Lung (tissue), 12 donors: Measurements from ENCODE around the gene EMD. TPM values are rescaled to one million over a fixed set of nuclear protein-coding genes. Genes with fewer than 3 reads are reported as not detected.

Experiments
- ATAC-seq: fragments of 200-7000 bp; cut with Tn5 transposase; one replicate; pipeline ENCODE4 v1.9.1; 2020; ENCODE audit warnings: moderate number of reproducible peaks; ENCODE audit not compliant: insufficient read depth, low FRiP score
- DNase-seq, 3 donors: peaks; one replicate each; pipeline ENCODE4 v3.0.0-alpha.2; 2013 to 2017
- H3K27ac ChIP-seq, 2 donors: one replicate each; pipeline ENCODE4 v1.5.1; 2013; ENCODE audit warnings: mild to moderate bottlenecking in 2 of 2, moderate library complexity in 2 of 2, control low read depth in 1 of 2, inconsistent platforms in 1 of 2, low read depth in 1 of 2, low read length in 1 of 2
- H3K27me3 ChIP-seq, 3 donors: one replicate each; pipeline ENCODE4 v1.5.1; 2013; ENCODE audit warnings: low read length in 2 of 3; ENCODE audit not compliant: control insufficient read depth in 3 of 3, insufficient read depth in 3 of 3
- H3K36me3 ChIP-seq, 4 donors: one replicate each; pipeline ENCODE4 v1.5.1; 2013; ENCODE audit warnings: low read length in 4 of 4, mild to moderate bottlenecking in 1 of 4, moderate library complexity in 1 of 4; ENCODE audit not compliant: control insufficient read depth in 4 of 4, insufficient read depth in 4 of 4
- H3K4me1 ChIP-seq, 5 donors: one replicate each; pipeline ENCODE4 v1.5.1; 2013; ENCODE audit warnings: low read length in 5 of 5, mild to moderate bottlenecking in 2 of 5, moderate library complexity in 1 of 5; ENCODE audit not compliant: control insufficient read depth in 5 of 5, insufficient read depth in 5 of 5
- H3K4me3 ChIP-seq: one replicate; pipeline ENCODE4 v1.5.1; 2013; ENCODE audit warnings: mild to moderate bottlenecking, control low read depth, moderate library complexity
- H3K9ac ChIP-seq, 2 donors: one replicate each; pipeline ENCODE4 v1.5.1; 2013; ENCODE audit warnings: low read length in 2 of 2, control low read depth in 1 of 2; ENCODE audit not compliant: insufficient read depth in 1 of 2
- H3K9me3 ChIP-seq, 4 donors: one replicate each; pipeline ENCODE4 v1.5.1; 2013; ENCODE audit warnings: low read length in 3 of 4, mild to moderate bottlenecking in 1 of 4, moderate library complexity in 1 of 4; ENCODE audit not compliant: control insufficient read depth in 4 of 4, insufficient read depth in 3 of 4
- CTCF ChIP-seq: IDR thresholded peaks from 2 replicates; pipeline ENCODE4 v1.5.1; 2012; ENCODE audit warnings: mild to moderate bottlenecking; ENCODE audit errors: control extremely low read depth, extremely low read depth
- WGBS, 2 donors: extraction: QIAGEN DNeasy Blood & Tissue Kit; methylation state at CpG; one replicate each; pipeline ENCODE4 v1.1.7; 2013; 5-methylcytosine and 5-hydroxymethylcytosine counted together
- polyA plus RNA-seq, 2 donors: library from polyadenylated mRNA; stranded (reverse); fragments of 200-250 nt; gene quantifications; one replicate each; pipeline ENCODE4 v1.2.1, GENCODE V29; 2013
- total RNA-seq, 2 donors: library from RNA; depleted of rRNA in 1 of 2; stranded (reverse); fragments of >200 nt in 1 of 2; gene quantifications; one replicate each; pipeline ENCODE4 v1.2.1, GENCODE V29; 2014 to 2021
- donor health status: control.
- donor health status: control.
- donor health status: Bipolar disorder and iron deficiency.
- donor health status: healthy.
- donor health status: DM: yes; HTN: yes; CAD: no.

The EMD gene
- total and polyA plus RNA-seq, 4 donors, result 33.0 to 108 (median 74.8) TPM

GRCh38 chrX:154374313-154375155 lies 4.6 kb upstream of the EMD start, which contains the start of gene FLNA:
Gene FLNA, minus strand, starts transcription at chrX:154374634. Its CDS starts 3,389 bp downstream, at chrX:154371245.
- peak within 1 kb of the TSS in 1 of 2 donors; percentile 42 for H3K9ac ChIP-seq

GRCh38 chrX:154375156-154375504 lies 4.0 kb upstream of the EMD start:
- H3K27me3 ChIP-seq, result no peaks in the 10 kb centered on the region
- H3K9me3 ChIP-seq, result peaks cover 0 to 7% (median 0%) of the 10 kb centered on the region in 4 donors
- H3K36me3 ChIP-seq, result peaks cover 0 to 2% (median 0%) of the 10 kb centered on the region in 4 donors
- 84% methylated on average over 10 of the region's 10 CpGs for WGBS, 2 donors
- H3K4me1 ChIP-seq, result peaks cover 0 to 21% (median 4%) of the 10 kb centered on the region in 5 donors
- TF ChIP-seq CTCF, result no peak
- no peak overlapping the region for H3K27ac ChIP-seq
- ATAC-seq, result no peak
- no peak overlapping the region for H3K4me3 ChIP-seq
- H3K9ac ChIP-seq, result no peak overlapping the region
- DNase-seq, result no peak

More at GRCh38 chrX:154374313-154375155, 4.6 kb upstream of the EMD start, which contains the start of gene FLNA:
- H3K9me3 ChIP-seq, result peaks cover 0 to 11% (median 0%) of the 10 kb centered on the region in 4 donors
- 26 to 44% methylated on average over 20 to 95 of the region's 95 CpGs for WGBS, 2 donors
- no peaks in the 10 kb centered on the region for H3K27me3 ChIP-seq
- ATAC-seq, result no peak
- peaks cover 0 to 7% (median 0%) of the 10 kb centered on the region in 4 donors for H3K36me3 ChIP-seq
- H3K4me1 ChIP-seq, result peaks cover 0 to 18% (median 4%) of the 10 kb centered on the region in 5 donors
- peak in 2 of 3 donors; percentile 25 to 33 for DNase-seq
- H3K4me3 ChIP-seq, result peak within 1 kb of the TSS; percentile 6
- peak within 1 kb of the TSS; percentile 23 to 68 for H3K27ac ChIP-seq
- TF ChIP-seq CTCF, result no peak

GRCh38 chrX:154376774-154377173 lies 2.3 kb upstream of the EMD start:
- 77 to 90% methylated on average over 2 to 3 of the region's 3 CpGs for WGBS, 2 donors
- ATAC-seq, result no peak
- TF ChIP-seq CTCF, result no peak

More at GRCh38 chrX:154376774-154377173, 2.3 kb upstream of the EMD start:
- DNase-seq, result peak in 2 of 3 donors; percentile 55 to 61
- H3K27ac ChIP-seq, result no peak overlapping the region
- no peak overlapping the region for H3K4me3 ChIP-seq
- H3K36me3 ChIP-seq, result peaks cover 0 to 6% (median under 1%) of the 10 kb centered on the region in 4 donors
- no peaks in the 10 kb centered on the region for H3K27me3 ChIP-seq
- H3K9me3 ChIP-seq, result peaks cover 0 to 4% (median 0%) of the 10 kb centered on the region in 4 donors
- no peak overlapping the region for H3K9ac ChIP-seq
- H3K4me1 ChIP-seq, result peaks cover 0 to 23% (median 7%) of the 10 kb centered on the region in 5 donors
